ENCODE measurements around the gene CNTN3.

GRCh38 chr3:74624301-74624700, 9.8 kb upstream of the CNTN3 start:
- TF ChIP-seq CTCF (IDR thresholded peaks at IDR 0.05; ENCODE audit: poor library complexity) (no peak), EZH2phosphoT487 (IDR thresholded peaks at IDR 0.05; ENCODE audit: low read depth, severe bottlenecking, unreplicated experiment) (no peak)
